Sigmoid colon (tissue), 4 donors: Measurements from ENCODE around the gene PSMD13.

Experiments
- POLR2A ChIP-seq, 2 donors: fragments of 450-650 bp; IDR thresholded peaks; one replicate each; pipeline ENCODE4 v1.6.1; 2016; ENCODE audit warnings: antibody characterized with exemption in 2 of 2, mild to moderate bottlenecking in 2 of 2, moderate library complexity in 2 of 2
- POLR2AphosphoS5 ChIP-seq, 4 donors: sonication (generic); formaldehyde crosslinking; IDR thresholded peaks; one replicate each; pipeline ENCODE4 v1.6.1; 2017; ENCODE audit warnings: antibody characterized with exemption in 4 of 4
- TF ChIP-seq, protein P1 (sequence below), 4 experiments: fragments of 450-650 bp in 3 of 4; fragments of 200-600 bp in 1 of 4; IDR thresholded peaks; one replicate each; pipeline ENCODE4 v1.5.1; 2016 to 2019; ENCODE audit warnings: antibody characterized with exemption in 4 of 4, mild to moderate bottlenecking in 3 of 4, moderate library complexity in 2 of 4

DNA sequence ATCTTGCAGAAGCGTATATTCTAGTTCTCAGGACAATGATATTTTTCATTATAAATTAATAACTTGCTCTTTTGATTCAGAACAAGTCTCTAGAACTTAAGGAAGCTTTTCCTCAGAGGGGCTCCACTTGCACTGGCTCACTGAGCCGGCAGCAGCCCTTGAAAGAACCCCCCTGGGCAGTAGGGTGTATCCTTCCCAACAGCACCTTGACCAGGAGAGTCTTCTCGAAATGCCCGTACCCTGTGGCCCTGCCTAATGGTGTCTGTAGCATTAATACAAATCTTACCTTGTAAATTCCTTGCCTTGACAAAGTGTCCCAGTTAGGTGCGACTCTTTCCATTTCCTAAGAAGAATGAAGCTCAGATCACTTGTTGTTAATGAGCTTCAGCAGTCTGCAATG is 13.5 kb downstream of the PSMD13 start:
- TF ChIP-seq, protein P1, sequence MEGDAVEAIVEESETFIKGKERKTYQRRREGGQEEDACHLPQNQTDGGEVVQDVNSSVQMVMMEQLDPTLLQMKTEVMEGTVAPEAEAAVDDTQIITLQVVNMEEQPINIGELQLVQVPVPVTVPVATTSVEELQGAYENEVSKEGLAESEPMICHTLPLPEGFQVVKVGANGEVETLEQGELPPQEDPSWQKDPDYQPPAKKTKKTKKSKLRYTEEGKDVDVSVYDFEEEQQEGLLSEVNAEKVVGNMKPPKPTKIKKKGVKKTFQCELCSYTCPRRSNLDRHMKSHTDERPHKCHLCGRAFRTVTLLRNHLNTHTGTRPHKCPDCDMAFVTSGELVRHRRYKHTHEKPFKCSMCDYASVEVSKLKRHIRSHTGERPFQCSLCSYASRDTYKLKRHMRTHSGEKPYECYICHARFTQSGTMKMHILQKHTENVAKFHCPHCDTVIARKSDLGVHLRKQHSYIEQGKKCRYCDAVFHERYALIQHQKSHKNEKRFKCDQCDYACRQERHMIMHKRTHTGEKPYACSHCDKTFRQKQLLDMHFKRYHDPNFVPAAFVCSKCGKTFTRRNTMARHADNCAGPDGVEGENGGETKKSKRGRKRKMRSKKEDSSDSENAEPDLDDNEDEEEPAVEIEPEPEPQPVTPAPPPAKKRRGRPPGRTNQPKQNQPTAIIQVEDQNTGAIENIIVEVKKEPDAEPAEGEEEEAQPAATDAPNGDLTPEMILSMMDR (IDR thresholded peaks at IDR 0.05), result no peak
- no peak for TF ChIP-seq POLR2A (IDR thresholded peaks at IDR 0.05)
- TF ChIP-seq POLR2AphosphoS5 (IDR thresholded peaks at IDR 0.05), result no peak
